Peyer's patch (tissue), 4 donors: ENCODE results near the gene GIPR.

Experiments used
- CTCF ChIP-seq, 6 experiments: fragments of 450-650 bp in 4 of 6; fragments of 200-600 bp in 2 of 6; sonication (generic) in 1 of 6; IDR thresholded peaks; one replicate each; pipeline ENCODE4 v1.5.1; 2017 to 2019; ENCODE audit warnings: antibody characterized with exemption in 6 of 6, mild to moderate bottlenecking in 3 of 6, moderate library complexity in 1 of 6
- POLR2A ChIP-seq, 2 donors: fragments of 450-650 bp; IDR thresholded peaks; one replicate each; pipeline ENCODE4 v1.5.1; 2017; ENCODE audit warnings: antibody characterized with exemption in 2 of 2, mild to moderate bottlenecking in 2 of 2, moderate library complexity in 2 of 2

- no peak for TF ChIP-seq CTCF (IDR thresholded peaks at IDR 0.05)
- no peak for TF ChIP-seq POLR2A (IDR thresholded peaks at IDR 0.05)
Measured at GRCh38 chr19:45682117-45682516, 14.1 kb downstream of the GIPR start.
